Measurements from ENCODE around the gene SNX30. TPM values are rescaled to one million over a fixed set of nuclear protein-coding genes. Genes with fewer than 3 reads are reported as not detected.

The SNX30 gene
- polyA plus RNA-seq, 2 donors: 1.0 to 3.1 TPM

- Histone ChIP-seq H3K27ac (ENCODE audit: low read depth in 2 of 2, low read length in 1 of 2) (no peak overlapping the region), H3K9me3 (ENCODE audit: control insufficient read depth in 2 of 2, insufficient read depth in 1 of 2, low read depth in 1 of 2, low read length in 1 of 2) (no peaks in the 10 kb centered on the region), H3K4me1 (ENCODE audit: control insufficient read depth in 2 of 2, insufficient read depth in 2 of 2, low read length in 1 of 2) (no peaks in the 10 kb centered on the region), H3K27me3 (ENCODE audit: control insufficient read depth in 1 of 2, insufficient read depth in 2 of 2, low read length in 2 of 2) (no peaks in the 10 kb centered on the region), H3K4me3 (ENCODE audit: low read depth in 1 of 2, low read length in 2 of 2) (no peak overlapping the region), H3K36me3 (ENCODE audit: control insufficient read depth in 2 of 2, insufficient read depth in 2 of 2, low read length in 1 of 2) (peaks cover 0 to 7% of the 10 kb centered on the region in 2 donors)
- WGBS, 2 donors: 58 to 63% methylated on average over 6 of the region's 6 CpGs
Measured at GRCh38 chr9:112858625-112859147, 108.1 kb downstream of the SNX30 start.

GRCh38 chr9:112860451-112860850 is 109.9 kb downstream of the SNX30 start:
- Histone ChIP-seq H3K4me3 (ENCODE audit: low read depth in 1 of 2, low read length in 2 of 2) (no peak overlapping the region), H3K27ac (ENCODE audit: low read depth in 2 of 2, low read length in 1 of 2) (no peak overlapping the region), H3K27me3 (ENCODE audit: control insufficient read depth in 1 of 2, insufficient read depth in 2 of 2, low read length in 2 of 2) (no peaks in the 10 kb centered on the region)

GRCh38 chr9:112861155-112861554 is 110.6 kb downstream of the SNX30 start:
- Histone ChIP-seq H3K4me3 (ENCODE audit: low read depth in 1 of 2, low read length in 2 of 2) (no peak overlapping the region), H3K9me3 (ENCODE audit: control insufficient read depth in 2 of 2, insufficient read depth in 1 of 2, low read depth in 1 of 2, low read length in 1 of 2) (no peaks in the 10 kb centered on the region), H3K4me1 (ENCODE audit: control insufficient read depth in 2 of 2, insufficient read depth in 2 of 2, low read length in 1 of 2) (no peaks in the 10 kb centered on the region), H3K27me3 (ENCODE audit: control insufficient read depth in 1 of 2, insufficient read depth in 2 of 2, low read length in 2 of 2) (no peaks in the 10 kb centered on the region), H3K27ac (ENCODE audit: low read depth in 2 of 2, low read length in 1 of 2) (no peak overlapping the region), H3K36me3 (ENCODE audit: control insufficient read depth in 2 of 2, insufficient read depth in 2 of 2, low read length in 1 of 2) (peaks cover 0 to 8% of the 10 kb centered on the region in 2 donors)
- 84 to 90% methylated on average over 3 of the region's 3 CpGs for WGBS, 2 donors

More at GRCh38 chr9:112860451-112860850, 109.9 kb downstream of the SNX30 start:
- Histone ChIP-seq H3K9me3 (ENCODE audit: control insufficient read depth in 2 of 2, insufficient read depth in 1 of 2, low read depth in 1 of 2, low read length in 1 of 2) (no peaks in the 10 kb centered on the region), H3K36me3 (ENCODE audit: control insufficient read depth in 2 of 2, insufficient read depth in 2 of 2, low read length in 1 of 2) (peaks cover 0 to 8% of the 10 kb centered on the region in 2 donors), H3K4me1 (ENCODE audit: control insufficient read depth in 2 of 2, insufficient read depth in 2 of 2, low read length in 1 of 2) (no peaks in the 10 kb centered on the region)
- 85 to 87% methylated on average over 1 of the region's 1 CpG for WGBS, 2 donors

- H3K4me1 ChIP-seq (ENCODE audit: control insufficient read depth in 2 of 2, insufficient read depth in 2 of 2, low read length in 1 of 2): no peaks in the 10 kb centered on the region
- no peak overlapping the region for H3K4me3 ChIP-seq (ENCODE audit: low read depth in 1 of 2, low read length in 2 of 2)
- H3K36me3 ChIP-seq (ENCODE audit: control insufficient read depth in 2 of 2, insufficient read depth in 2 of 2, low read length in 1 of 2): peaks cover 0 to 8% of the 10 kb centered on the region in 2 donors
- no peaks in the 10 kb centered on the region for H3K27me3 ChIP-seq (ENCODE audit: control insufficient read depth in 1 of 2, insufficient read depth in 2 of 2, low read length in 2 of 2)
- H3K9me3 ChIP-seq (ENCODE audit: control insufficient read depth in 2 of 2, insufficient read depth in 1 of 2, low read depth in 1 of 2, low read length in 1 of 2): no peaks in the 10 kb centered on the region
- WGBS, 2 donors: 82 to 83% methylated on average over 19 of the region's 19 CpGs
- no peak overlapping the region for H3K27ac ChIP-seq (ENCODE audit: low read depth in 2 of 2, low read length in 1 of 2)
Measured at GRCh38 chr9:112861638-112862555, 111.3 kb downstream of the SNX30 start.

GRCh38 chr9:112863214-112863613 is 112.7 kb downstream of the SNX30 start:
- peak overlapping the region in 1 of 2 donors; percentile 19 for H3K27ac ChIP-seq (ENCODE audit: low read depth in 2 of 2, low read length in 1 of 2)
- no peak overlapping the region for H3K4me3 ChIP-seq (ENCODE audit: low read depth in 1 of 2, low read length in 2 of 2)
- no peaks in the 10 kb centered on the region for H3K27me3 ChIP-seq (ENCODE audit: control insufficient read depth in 1 of 2, insufficient read depth in 2 of 2, low read length in 2 of 2)
- H3K36me3 ChIP-seq (ENCODE audit: control insufficient read depth in 2 of 2, insufficient read depth in 2 of 2, low read length in 1 of 2): peaks cover 0 to 8% of the 10 kb centered on the region in 2 donors
- H3K9me3 ChIP-seq (ENCODE audit: control insufficient read depth in 2 of 2, insufficient read depth in 1 of 2, low read depth in 1 of 2, low read length in 1 of 2): no peaks in the 10 kb centered on the region
- peaks cover 0 to 3% of the 10 kb centered on the region in 2 donors for H3K4me1 ChIP-seq (ENCODE audit: control insufficient read depth in 2 of 2, insufficient read depth in 2 of 2, low read length in 1 of 2)
- 31 to 39% methylated on average over 4 of the region's 4 CpGs for WGBS, 2 donors

GRCh38 chr9:112863746-112864145 is 113.2 kb downstream of the SNX30 start:
- WGBS, 2 donors: 77 to 87% methylated on average over 2 of the region's 2 CpGs
- Histone ChIP-seq H3K36me3 (ENCODE audit: control insufficient read depth in 2 of 2, insufficient read depth in 2 of 2, low read length in 1 of 2) (peaks cover 0 to 11% of the 10 kb centered on the region in 2 donors), H3K27me3 (ENCODE audit: control insufficient read depth in 1 of 2, insufficient read depth in 2 of 2, low read length in 2 of 2) (no peaks in the 10 kb centered on the region), H3K27ac (ENCODE audit: low read depth in 2 of 2, low read length in 1 of 2) (no peak overlapping the region), H3K9me3 (ENCODE audit: control insufficient read depth in 2 of 2, insufficient read depth in 1 of 2, low read depth in 1 of 2, low read length in 1 of 2) (no peaks in the 10 kb centered on the region), H3K4me1 (ENCODE audit: control insufficient read depth in 2 of 2, insufficient read depth in 2 of 2, low read length in 1 of 2) (peaks cover 0 to 3% of the 10 kb centered on the region in 2 donors), H3K4me3 (ENCODE audit: low read depth in 1 of 2, low read length in 2 of 2) (no peak overlapping the region)

GRCh38 chr9:112864403-112864802 is 113.8 kb downstream of the SNX30 start:
- WGBS, 2 donors: 60 to 64% methylated on average over 3 of the region's 3 CpGs
- no peak overlapping the region for H3K4me3 ChIP-seq (ENCODE audit: low read depth in 1 of 2, low read length in 2 of 2)
- H3K4me1 ChIP-seq (ENCODE audit: control insufficient read depth in 2 of 2, insufficient read depth in 2 of 2, low read length in 1 of 2): peaks cover 0 to 6% of the 10 kb centered on the region in 2 donors
- no peak overlapping the region for H3K27ac ChIP-seq (ENCODE audit: low read depth in 2 of 2, low read length in 1 of 2)
- peaks cover 0 to 14% of the 10 kb centered on the region in 2 donors for H3K36me3 ChIP-seq (ENCODE audit: control insufficient read depth in 2 of 2, insufficient read depth in 2 of 2, low read length in 1 of 2)
- H3K27me3 ChIP-seq (ENCODE audit: control insufficient read depth in 1 of 2, insufficient read depth in 2 of 2, low read length in 2 of 2): no peaks in the 10 kb centered on the region
- no peaks in the 10 kb centered on the region for H3K9me3 ChIP-seq (ENCODE audit: control insufficient read depth in 2 of 2, insufficient read depth in 1 of 2, low read depth in 1 of 2, low read length in 1 of 2)

- Histone ChIP-seq H3K27ac (ENCODE audit: low read depth in 2 of 2, low read length in 1 of 2) (no peak overlapping the region), H3K4me3 (ENCODE audit: low read depth in 1 of 2, low read length in 2 of 2) (no peak overlapping the region), H3K9me3 (ENCODE audit: control insufficient read depth in 2 of 2, insufficient read depth in 1 of 2, low read depth in 1 of 2, low read length in 1 of 2) (no peaks in the 10 kb centered on the region), H3K27me3 (ENCODE audit: control insufficient read depth in 1 of 2, insufficient read depth in 2 of 2, low read length in 2 of 2) (no peaks in the 10 kb centered on the region), H3K4me1 (ENCODE audit: control insufficient read depth in 2 of 2, insufficient read depth in 2 of 2, low read length in 1 of 2) (peaks cover 0 to 6% of the 10 kb centered on the region in 2 donors), H3K36me3 (ENCODE audit: control insufficient read depth in 2 of 2, insufficient read depth in 2 of 2, low read length in 1 of 2) (peaks cover 0 to 14% of the 10 kb centered on the region in 2 donors)
- 96 to 98% methylated on average over 7 of the region's 7 CpGs for WGBS, 2 donors
Measured at GRCh38 chr9:112864982-112865381, 114.4 kb downstream of the SNX30 start.

GRCh38 chr9:112866662-112867274 is 116.2 kb downstream of the SNX30 start:
- WGBS, 2 donors: 96 to 100% methylated on average over 1 of the region's 1 CpG
- peak overlapping the region in 1 of 2 donors; percentile 35 for H3K27ac ChIP-seq (ENCODE audit: low read depth in 2 of 2, low read length in 1 of 2)
- H3K9me3 ChIP-seq (ENCODE audit: control insufficient read depth in 2 of 2, insufficient read depth in 1 of 2, low read depth in 1 of 2, low read length in 1 of 2): no peaks in the 10 kb centered on the region
- H3K4me3 ChIP-seq (ENCODE audit: low read depth in 1 of 2, low read length in 2 of 2): no peak overlapping the region
- no peaks in the 10 kb centered on the region for H3K27me3 ChIP-seq (ENCODE audit: control insufficient read depth in 1 of 2, insufficient read depth in 2 of 2, low read length in 2 of 2)
- H3K4me1 ChIP-seq (ENCODE audit: control insufficient read depth in 2 of 2, insufficient read depth in 2 of 2, low read length in 1 of 2): peaks cover 0 to 6% of the 10 kb centered on the region in 2 donors
- H3K36me3 ChIP-seq (ENCODE audit: control insufficient read depth in 2 of 2, insufficient read depth in 2 of 2, low read length in 1 of 2): peaks cover 0 to 17% of the 10 kb centered on the region in 2 donors

Data from esophagus (tissue), 2 donors.